HUES64 (cell line): ENCODE measurements around the gene CARD9.

Source experiments
- H3K27ac ChIP-seq: 2 replicates; pipeline ENCODE4 v1.7.0; 2013; ENCODE audit warnings: low read depth, low read length, inconsistent platforms
- H3K27me3 ChIP-seq: 2 replicates; pipeline ENCODE4 v1.6.1; 2013; ENCODE audit warnings: mild to moderate bottlenecking, low read length; ENCODE audit not compliant: insufficient read depth
- H3K36me3 ChIP-seq: 2 replicates; pipeline ENCODE4 v1.6.1; 2013; ENCODE audit warnings: mild to moderate bottlenecking, low read length; ENCODE audit not compliant: insufficient read depth
- H3K4me1 ChIP-seq: 2 replicates; pipeline ENCODE4 v1.6.1; 2013; ENCODE audit warnings: mild to moderate bottlenecking, low read length, moderate library complexity; ENCODE audit not compliant: insufficient read depth
- H3K4me3 ChIP-seq: 2 replicates; pipeline ENCODE4 v1.5.1; 2013; ENCODE audit warnings: mild to moderate bottlenecking, low read length, moderate library complexity
- H3K9ac ChIP-seq: 2 replicates; pipeline ENCODE4 v1.6.1; 2013; ENCODE audit warnings: mild to moderate bottlenecking, low read depth, low read length
- H3K9me3 ChIP-seq: 2 replicates; pipeline ENCODE4 v1.6.1; 2013; ENCODE audit warnings: low read depth, low read length; ENCODE audit not compliant: insufficient read depth
- WGBS: fragments of 150-250, 120-280 bp; methylation state at CpG from one replicate; pipeline ENCODE4 v1.1.7; 2013; ENCODE audit warnings: missing lambda C conversion rate; 5-methylcytosine and 5-hydroxymethylcytosine counted together

CARD9 gene

GRCh38 chr9:136337416-136338395 is 35.8 kb downstream of the CARD9 start:
- H3K27ac ChIP-seq = no peak overlapping the region
- H3K4me1 ChIP-seq = peaks cover 4% of the 10 kb centered on the region; the same call in 1 of the 2 replicates
- H3K9ac ChIP-seq = no peak overlapping the region
- H3K4me3 ChIP-seq = no peak overlapping the region
- 94% methylated on average over 43 of the region's 43 CpGs for WGBS
- H3K36me3 ChIP-seq = 0 out of 2 replicates have a peak, but pooled peaks cover 4% of the 10 kb centered on the region
- no peaks in the 10 kb centered on the region for H3K27me3 ChIP-seq
- no peaks in the 10 kb centered on the region for H3K9me3 ChIP-seq

GRCh38 chr9:136336881-136337280 is 36.6 kb downstream of the CARD9 start:
- no peaks in the 10 kb centered on the region for H3K9me3 ChIP-seq

DNA sequence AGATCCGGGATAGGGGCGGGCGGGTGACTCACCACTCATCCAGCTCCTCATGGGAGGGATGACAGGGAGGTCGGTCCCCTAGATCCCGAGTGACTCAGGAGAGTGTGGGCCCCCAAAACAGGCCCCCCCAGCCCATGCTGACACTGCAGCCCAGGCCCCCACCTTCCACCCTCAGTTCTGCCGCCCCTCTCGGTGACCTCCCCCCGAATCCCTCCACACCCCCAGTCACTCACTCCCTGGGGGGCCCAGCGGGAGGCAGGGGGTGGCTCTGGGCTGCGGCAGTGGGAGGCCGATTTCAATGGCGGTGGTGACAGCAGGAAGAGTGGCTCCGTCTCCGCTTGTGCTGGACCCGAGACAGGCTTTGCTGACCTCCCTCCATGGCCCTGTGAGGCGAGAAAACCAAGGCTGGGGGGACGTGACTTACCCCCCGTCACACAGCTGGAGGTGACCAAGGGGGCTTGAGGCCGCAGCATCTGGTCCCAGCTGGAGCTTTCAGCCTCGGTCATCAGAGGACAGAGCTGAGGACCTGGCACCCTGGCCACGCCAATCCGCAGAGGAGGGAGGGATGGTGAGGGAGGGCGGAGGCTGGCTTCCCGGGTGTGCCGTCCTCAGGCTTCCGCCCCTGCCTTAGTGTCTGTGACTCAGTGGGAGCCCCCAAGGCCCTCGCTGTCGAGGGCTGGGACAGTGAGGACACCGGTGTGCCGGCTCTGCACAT is 37.2 kb downstream of the CARD9 start:
- Histone ChIP-seq H3K27me3 (no peaks in the 10 kb centered on the region), H3K4me3 (no peak overlapping the region), H3K9me3 (no peaks in the 10 kb centered on the region), H3K9ac (no peak overlapping the region), H3K27ac (no peak overlapping the region), H3K36me3 (0 out of 2 replicates have a peak, but pooled peaks cover 4% of the 10 kb centered on the region), H3K4me1 (no peaks in the 10 kb centered on the region)
- 92% methylated on average over 30 of the region's 30 CpGs for WGBS

More at GRCh38 chr9:136336881-136337280, 36.6 kb downstream of the CARD9 start:
- Histone ChIP-seq H3K4me3 (no peak overlapping the region), H3K27ac (no peak overlapping the region), H3K36me3 (0 out of 2 replicates have a peak, but pooled peaks cover 4% of the 10 kb centered on the region), H3K9ac (no peak overlapping the region), H3K27me3 (no peaks in the 10 kb centered on the region), H3K4me1 (no peaks in the 10 kb centered on the region)
- 94% methylated on average over 23 of the region's 23 CpGs for WGBS

- H3K4me3 ChIP-seq = no peak overlapping the region
- no peak overlapping the region for H3K27ac ChIP-seq
- 88% methylated on average over 26 of the region's 26 CpGs for WGBS
- H3K4me1 ChIP-seq = no peaks in the 10 kb centered on the region
- 0 out of 2 replicates have a peak, but pooled peaks cover 4% of the 10 kb centered on the region for H3K36me3 ChIP-seq
- H3K9me3 ChIP-seq = no peaks in the 10 kb centered on the region
- H3K27me3 ChIP-seq = no peaks in the 10 kb centered on the region
- H3K9ac ChIP-seq = no peak overlapping the region
These were observed 37.9 kb downstream of the CARD9 start for GRCh38 chr9:136335296-136336155.

DNA sequence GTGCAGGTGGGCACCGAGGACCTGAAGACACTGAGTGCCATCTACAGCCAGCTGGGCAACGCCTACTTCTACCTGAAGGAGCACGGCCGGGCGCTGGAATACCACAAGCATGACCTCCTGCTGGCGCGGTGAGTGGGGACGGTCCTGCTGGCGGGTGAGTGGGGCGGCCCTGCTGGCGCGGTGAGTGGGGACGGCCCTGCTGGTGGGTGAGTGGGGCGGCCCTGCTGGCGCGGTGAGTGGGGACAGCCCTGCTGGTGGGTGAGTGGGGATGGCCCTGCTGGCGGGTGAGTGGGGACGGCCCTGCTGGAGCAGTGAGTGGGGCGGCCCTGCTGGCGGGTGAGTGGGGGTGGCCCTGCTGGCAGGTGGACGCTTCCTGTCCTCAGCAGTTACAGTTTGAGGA is 38.9 kb downstream of the CARD9 start:
- no peak overlapping the region for H3K9ac ChIP-seq
- 0 out of 2 replicates have a peak, but pooled peaks cover 4% of the 10 kb centered on the region for H3K36me3 ChIP-seq
- WGBS = 94% methylated on average over 21 of the region's 21 CpGs
- no peaks in the 10 kb centered on the region for H3K4me1 ChIP-seq
- no peak overlapping the region for H3K27ac ChIP-seq
- H3K4me3 ChIP-seq = no peak overlapping the region
- no peaks in the 10 kb centered on the region for H3K27me3 ChIP-seq
- no peaks in the 10 kb centered on the region for H3K9me3 ChIP-seq

- 0 out of 2 replicates have a peak, but pooled peaks cover 4% of the 10 kb centered on the region for H3K36me3 ChIP-seq
- WGBS = 90% methylated on average over 17 of the region's 17 CpGs
These were observed 40.0 kb downstream of the CARD9 start for GRCh38 chr9:136333486-136333885.

DNA sequence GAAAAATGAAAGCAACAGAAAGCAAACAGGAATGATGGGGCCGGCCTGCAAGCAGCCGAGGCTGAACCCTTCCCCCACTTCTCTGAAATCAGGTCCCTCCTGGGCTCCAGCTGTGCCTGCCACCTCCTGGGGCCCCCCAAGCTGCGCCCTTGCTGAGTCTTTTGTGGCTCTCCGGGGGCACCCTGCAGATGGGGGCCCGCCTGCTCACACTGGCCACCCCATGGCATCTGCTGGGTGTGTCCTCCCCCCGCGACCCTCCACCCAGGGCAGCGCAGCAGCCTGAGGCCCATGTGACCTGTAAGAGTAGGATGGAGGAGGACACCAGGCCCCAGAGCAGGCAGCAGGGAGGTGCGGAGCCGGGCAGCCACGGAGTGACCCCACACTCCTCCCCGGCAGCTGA is 40.4 kb downstream of the CARD9 start:
- Histone ChIP-seq H3K4me1 (no peaks in the 10 kb centered on the region), H3K4me3 (no peak overlapping the region), H3K9me3 (no peaks in the 10 kb centered on the region), H3K27ac (no peak overlapping the region), H3K27me3 (no peaks in the 10 kb centered on the region), H3K9ac (no peak overlapping the region; the same call in 1 of the 2 replicates), H3K36me3 (0 out of 2 replicates have a peak, but pooled peaks cover 4% of the 10 kb centered on the region)
- WGBS = 93% methylated on average over 12 of the region's 12 CpGs

More at GRCh38 chr9:136333486-136333885, 40.0 kb downstream of the CARD9 start:
- no peak overlapping the region; the same call in 1 of the 2 replicates for H3K9ac ChIP-seq
- H3K4me3 ChIP-seq = no peak overlapping the region
- no peaks in the 10 kb centered on the region for H3K27me3 ChIP-seq
- H3K4me1 ChIP-seq = no peaks in the 10 kb centered on the region
- no peaks in the 10 kb centered on the region for H3K9me3 ChIP-seq
- H3K27ac ChIP-seq = no peak overlapping the region

- H3K9ac ChIP-seq = no peak overlapping the region
- H3K36me3 ChIP-seq = 0 out of 2 replicates have a peak, but pooled peaks cover 4% of the 10 kb centered on the region
- H3K4me1 ChIP-seq = no peaks in the 10 kb centered on the region
- 89% methylated on average over 11 of the region's 11 CpGs for WGBS
- H3K27ac ChIP-seq = no peak overlapping the region
- H3K27me3 ChIP-seq = no peaks in the 10 kb centered on the region
- H3K9me3 ChIP-seq = no peaks in the 10 kb centered on the region
- H3K4me3 ChIP-seq = no peak overlapping the region
These were observed 40.9 kb downstream of the CARD9 start for GRCh38 chr9:136332482-136332983.

- no peak overlapping the region for H3K9ac ChIP-seq
- no peaks in the 10 kb centered on the region for H3K9me3 ChIP-seq
- peaks cover 3% of the 10 kb centered on the region; the same call in 1 of the 2 replicates for H3K4me1 ChIP-seq
- 89% methylated on average over 46 of the region's 46 CpGs for WGBS
- H3K4me3 ChIP-seq = no peak overlapping the region
- H3K36me3 ChIP-seq = 0 out of 2 replicates have a peak, but pooled peaks cover 4% of the 10 kb centered on the region
- H3K27ac ChIP-seq = no peak overlapping the region
- no peaks in the 10 kb centered on the region for H3K27me3 ChIP-seq
These were observed 41.6 kb downstream of the CARD9 start for GRCh38 chr9:136331556-136332481.
